WTC11 (cell line): ENCODE data around the gene CERS1.
A peak's percentile ranks its signal among the peaks of the same experiment; 100 is the strongest.

Experiments
- FOXJ3 ChIP-seq: sonication (generic); formaldehyde crosslinking; IDR thresholded peaks from 2 replicates; pipeline ENCODE4 v1.9.0; 2021; ENCODE audit warnings: missing genetic modification reagents, mild to moderate bottlenecking, borderline replicate concordance
- NFATC4 ChIP-seq: fragments of 250-450 bp; sonication (Bioruptor Pico); IDR thresholded peaks from 2 replicates; pipeline ENCODE4 v1.9.0; 2021; ENCODE audit warnings: mild to moderate bottlenecking
- PRRX2 ChIP-seq: fragments of 250-450 bp; sonication (Bioruptor Pico); IDR thresholded peaks from 2 replicates; pipeline ENCODE4 v1.8.0; 2021; ENCODE audit warnings: mild to moderate bottlenecking
- ZNF138 ChIP-seq: sonication (generic); formaldehyde crosslinking; conservative IDR thresholded peaks from 2 replicates; pipeline ENCODE4 v1.8.1; 2022; ENCODE audit warnings: mild to moderate bottlenecking, moderate library complexity, missing genetic modification reagents
- ZNF263 ChIP-seq: sonication (generic); formaldehyde crosslinking; IDR thresholded peaks from 2 replicates; pipeline ENCODE4 v1.8.1; 2022; ENCODE audit warnings: low read depth, mild to moderate bottlenecking, moderate library complexity, missing genetic modification reagents
- ZNF423 ChIP-seq: fragments of 250-450 bp; sonication (Bioruptor Pico); IDR thresholded peaks from 2 replicates; pipeline ENCODE4 v2.1.2; 2022; ENCODE audit warnings: mild to moderate bottlenecking, moderate library complexity
- TF ChIP-seq, protein P1 (sequence below): fragments of 200-600 bp; IDR thresholded peaks from 2 replicates; pipeline ENCODE4 v1.8.0; 2022; ENCODE audit warnings: antibody characterized with exemption
- TF ChIP-seq, protein P2 (sequence below): sonication (generic); formaldehyde crosslinking; IDR thresholded peaks from 2 replicates; pipeline ENCODE4 v1.8.0; 2022; ENCODE audit warnings: mild to moderate bottlenecking, missing genetic modification reagents
- TF ChIP-seq, protein P3 (sequence below): sonication (generic); formaldehyde crosslinking; IDR thresholded peaks from 2 replicates; pipeline ENCODE4 v1.8.0; 2023; ENCODE audit warnings: missing genetic modification reagents
- TF ChIP-seq, protein P4 (sequence below): sonication (generic); formaldehyde crosslinking; IDR thresholded peaks from 2 replicates; pipeline ENCODE4 v1.8.0; 2022; ENCODE audit warnings: mild to moderate bottlenecking, missing genetic modification reagents
- TF ChIP-seq, protein P5 (sequence below): sonication (generic); formaldehyde crosslinking; IDR thresholded peaks from 2 replicates; pipeline ENCODE4 v1.8.0; 2022; ENCODE audit warnings: mild to moderate bottlenecking, missing genetic modification reagents
- TF ChIP-seq, protein P6 (sequence below): sonication (generic); formaldehyde crosslinking; conservative IDR thresholded peaks from 2 replicates; pipeline ENCODE4 v1.8.1; 2023; ENCODE audit warnings: mild to moderate bottlenecking, low read depth, missing genetic modification reagents, moderate library complexity

DNA sequence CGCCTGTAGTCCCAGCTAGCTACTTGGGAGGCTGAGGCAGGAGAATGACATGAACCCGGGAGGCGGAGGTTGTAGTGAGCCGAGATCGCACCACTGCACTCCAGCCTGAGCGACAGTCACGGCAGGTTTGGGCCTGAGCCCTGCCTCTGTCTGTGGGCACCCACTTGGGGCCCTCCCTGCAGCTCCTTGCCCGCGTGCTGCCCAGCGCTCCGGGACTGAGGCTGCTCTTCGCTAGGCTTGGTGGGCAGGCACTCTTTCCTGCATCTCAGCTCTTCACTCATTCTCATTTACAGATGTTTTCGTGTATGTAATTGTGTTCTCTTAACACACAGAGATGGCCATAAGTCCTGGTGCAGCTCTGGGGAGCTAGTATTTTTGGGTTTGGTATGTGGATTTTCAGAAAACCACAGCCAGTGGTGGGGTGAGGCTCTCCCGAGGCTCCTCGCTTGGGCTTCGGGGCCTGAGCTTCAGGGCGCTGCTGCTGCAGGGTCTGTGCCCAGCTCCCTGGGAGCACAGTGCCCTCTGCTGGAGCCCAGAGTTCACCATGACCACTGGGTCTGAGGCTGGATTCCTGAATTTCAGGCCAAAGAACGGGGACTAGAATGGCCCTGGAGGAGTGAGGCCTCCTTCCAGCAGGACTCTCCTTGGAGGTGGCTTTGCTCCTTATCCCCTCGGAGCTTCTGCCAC, 49.0 kb downstream of the CERS1 start:
- TF ChIP-seq, protein P1, sequence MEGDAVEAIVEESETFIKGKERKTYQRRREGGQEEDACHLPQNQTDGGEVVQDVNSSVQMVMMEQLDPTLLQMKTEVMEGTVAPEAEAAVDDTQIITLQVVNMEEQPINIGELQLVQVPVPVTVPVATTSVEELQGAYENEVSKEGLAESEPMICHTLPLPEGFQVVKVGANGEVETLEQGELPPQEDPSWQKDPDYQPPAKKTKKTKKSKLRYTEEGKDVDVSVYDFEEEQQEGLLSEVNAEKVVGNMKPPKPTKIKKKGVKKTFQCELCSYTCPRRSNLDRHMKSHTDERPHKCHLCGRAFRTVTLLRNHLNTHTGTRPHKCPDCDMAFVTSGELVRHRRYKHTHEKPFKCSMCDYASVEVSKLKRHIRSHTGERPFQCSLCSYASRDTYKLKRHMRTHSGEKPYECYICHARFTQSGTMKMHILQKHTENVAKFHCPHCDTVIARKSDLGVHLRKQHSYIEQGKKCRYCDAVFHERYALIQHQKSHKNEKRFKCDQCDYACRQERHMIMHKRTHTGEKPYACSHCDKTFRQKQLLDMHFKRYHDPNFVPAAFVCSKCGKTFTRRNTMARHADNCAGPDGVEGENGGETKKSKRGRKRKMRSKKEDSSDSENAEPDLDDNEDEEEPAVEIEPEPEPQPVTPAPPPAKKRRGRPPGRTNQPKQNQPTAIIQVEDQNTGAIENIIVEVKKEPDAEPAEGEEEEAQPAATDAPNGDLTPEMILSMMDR, result peak; percentile 76; the same call in 1 of the 2 replicates
- no peak for TF ChIP-seq ZNF138 (CRISPR knock-in tag)
- TF ChIP-seq, protein P2, sequence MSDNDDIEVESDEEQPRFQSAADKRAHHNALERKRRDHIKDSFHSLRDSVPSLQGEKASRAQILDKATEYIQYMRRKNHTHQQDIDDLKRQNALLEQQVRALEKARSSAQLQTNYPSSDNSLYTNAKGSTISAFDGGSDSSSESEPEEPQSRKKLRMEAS (CRISPR knock-in tag), result no peak
- TF ChIP-seq FOXJ3 (CRISPR knock-in tag), result no peak
- TF ChIP-seq ZNF423 (CRISPR knock-in tag), result no peak
- TF ChIP-seq, protein P3, sequence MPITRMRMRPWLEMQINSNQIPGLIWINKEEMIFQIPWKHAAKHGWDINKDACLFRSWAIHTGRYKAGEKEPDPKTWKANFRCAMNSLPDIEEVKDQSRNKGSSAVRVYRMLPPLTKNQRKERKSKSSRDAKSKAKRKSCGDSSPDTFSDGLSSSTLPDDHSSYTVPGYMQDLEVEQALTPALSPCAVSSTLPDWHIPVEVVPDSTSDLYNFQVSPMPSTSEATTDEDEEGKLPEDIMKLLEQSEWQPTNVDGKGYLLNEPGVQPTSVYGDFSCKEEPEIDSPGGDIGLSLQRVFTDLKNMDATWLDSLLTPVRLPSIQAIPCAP (CRISPR knock-in tag), result no peak
- TF ChIP-seq PRRX2 (CRISPR knock-in tag), result no peak
- TF ChIP-seq, protein P4, sequence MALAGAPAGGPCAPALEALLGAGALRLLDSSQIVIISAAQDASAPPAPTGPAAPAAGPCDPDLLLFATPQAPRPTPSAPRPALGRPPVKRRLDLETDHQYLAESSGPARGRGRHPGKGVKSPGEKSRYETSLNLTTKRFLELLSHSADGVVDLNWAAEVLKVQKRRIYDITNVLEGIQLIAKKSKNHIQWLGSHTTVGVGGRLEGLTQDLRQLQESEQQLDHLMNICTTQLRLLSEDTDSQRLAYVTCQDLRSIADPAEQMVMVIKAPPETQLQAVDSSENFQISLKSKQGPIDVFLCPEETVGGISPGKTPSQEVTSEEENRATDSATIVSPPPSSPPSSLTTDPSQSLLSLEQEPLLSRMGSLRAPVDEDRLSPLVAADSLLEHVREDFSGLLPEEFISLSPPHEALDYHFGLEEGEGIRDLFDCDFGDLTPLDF (CRISPR knock-in tag), result no peak
- TF ChIP-seq, protein P5, sequence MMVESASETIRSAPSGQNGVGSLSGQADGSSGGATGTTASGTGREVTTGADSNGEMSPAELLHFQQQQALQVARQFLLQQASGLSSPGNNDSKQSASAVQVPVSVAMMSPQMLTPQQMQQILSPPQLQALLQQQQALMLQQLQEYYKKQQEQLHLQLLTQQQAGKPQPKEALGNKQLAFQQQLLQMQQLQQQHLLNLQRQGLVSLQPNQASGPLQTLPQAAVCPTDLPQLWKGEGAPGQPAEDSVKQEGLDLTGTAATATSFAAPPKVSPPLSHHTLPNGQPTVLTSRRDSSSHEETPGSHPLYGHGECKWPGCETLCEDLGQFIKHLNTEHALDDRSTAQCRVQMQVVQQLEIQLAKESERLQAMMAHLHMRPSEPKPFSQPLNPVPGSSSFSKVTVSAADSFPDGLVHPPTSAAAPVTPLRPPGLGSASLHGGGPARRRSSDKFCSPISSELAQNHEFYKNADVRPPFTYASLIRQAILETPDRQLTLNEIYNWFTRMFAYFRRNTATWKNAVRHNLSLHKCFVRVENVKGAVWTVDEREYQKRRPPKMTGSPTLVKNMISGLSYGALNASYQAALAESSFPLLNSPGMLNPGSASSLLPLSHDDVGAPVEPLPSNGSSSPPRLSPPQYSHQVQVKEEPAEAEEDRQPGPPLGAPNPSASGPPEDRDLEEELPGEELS, result no peak
- TF ChIP-seq, protein P6, sequence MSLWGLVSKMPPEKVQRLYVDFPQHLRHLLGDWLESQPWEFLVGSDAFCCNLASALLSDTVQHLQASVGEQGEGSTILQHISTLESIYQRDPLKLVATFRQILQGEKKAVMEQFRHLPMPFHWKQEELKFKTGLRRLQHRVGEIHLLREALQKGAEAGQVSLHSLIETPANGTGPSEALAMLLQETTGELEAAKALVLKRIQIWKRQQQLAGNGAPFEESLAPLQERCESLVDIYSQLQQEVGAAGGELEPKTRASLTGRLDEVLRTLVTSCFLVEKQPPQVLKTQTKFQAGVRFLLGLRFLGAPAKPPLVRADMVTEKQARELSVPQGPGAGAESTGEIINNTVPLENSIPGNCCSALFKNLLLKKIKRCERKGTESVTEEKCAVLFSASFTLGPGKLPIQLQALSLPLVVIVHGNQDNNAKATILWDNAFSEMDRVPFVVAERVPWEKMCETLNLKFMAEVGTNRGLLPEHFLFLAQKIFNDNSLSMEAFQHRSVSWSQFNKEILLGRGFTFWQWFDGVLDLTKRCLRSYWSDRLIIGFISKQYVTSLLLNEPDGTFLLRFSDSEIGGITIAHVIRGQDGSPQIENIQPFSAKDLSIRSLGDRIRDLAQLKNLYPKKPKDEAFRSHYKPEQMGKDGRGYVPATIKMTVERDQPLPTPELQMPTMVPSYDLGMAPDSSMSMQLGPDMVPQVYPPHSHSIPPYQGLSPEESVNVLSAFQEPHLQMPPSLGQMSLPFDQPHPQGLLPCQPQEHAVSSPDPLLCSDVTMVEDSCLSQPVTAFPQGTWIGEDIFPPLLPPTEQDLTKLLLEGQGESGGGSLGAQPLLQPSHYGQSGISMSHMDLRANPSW (CRISPR knock-in tag), result no peak
- no peak for TF ChIP-seq NFATC4 (CRISPR knock-in tag)
- no peak for TF ChIP-seq ZNF263 (CRISPR knock-in tag)
